HG02610 (cell line): ENCODE results near the gene FXYD7.
"Not testable (repeated sequence)": the region's sequence is repeated elsewhere in the genome, so short reads cannot be mapped to it uniquely, and the experiment has no call there.

Experiments used
- ATAC-seq: cut with Tn5 transposase; IDR thresholded peaks from one replicate; pipeline ENCODE4 v1.9.1; 2021; ENCODE audit warnings: mild to moderate bottlenecking, moderate library complexity; ENCODE audit not compliant: unreplicated experiment

Gene FXYD7

DNA sequence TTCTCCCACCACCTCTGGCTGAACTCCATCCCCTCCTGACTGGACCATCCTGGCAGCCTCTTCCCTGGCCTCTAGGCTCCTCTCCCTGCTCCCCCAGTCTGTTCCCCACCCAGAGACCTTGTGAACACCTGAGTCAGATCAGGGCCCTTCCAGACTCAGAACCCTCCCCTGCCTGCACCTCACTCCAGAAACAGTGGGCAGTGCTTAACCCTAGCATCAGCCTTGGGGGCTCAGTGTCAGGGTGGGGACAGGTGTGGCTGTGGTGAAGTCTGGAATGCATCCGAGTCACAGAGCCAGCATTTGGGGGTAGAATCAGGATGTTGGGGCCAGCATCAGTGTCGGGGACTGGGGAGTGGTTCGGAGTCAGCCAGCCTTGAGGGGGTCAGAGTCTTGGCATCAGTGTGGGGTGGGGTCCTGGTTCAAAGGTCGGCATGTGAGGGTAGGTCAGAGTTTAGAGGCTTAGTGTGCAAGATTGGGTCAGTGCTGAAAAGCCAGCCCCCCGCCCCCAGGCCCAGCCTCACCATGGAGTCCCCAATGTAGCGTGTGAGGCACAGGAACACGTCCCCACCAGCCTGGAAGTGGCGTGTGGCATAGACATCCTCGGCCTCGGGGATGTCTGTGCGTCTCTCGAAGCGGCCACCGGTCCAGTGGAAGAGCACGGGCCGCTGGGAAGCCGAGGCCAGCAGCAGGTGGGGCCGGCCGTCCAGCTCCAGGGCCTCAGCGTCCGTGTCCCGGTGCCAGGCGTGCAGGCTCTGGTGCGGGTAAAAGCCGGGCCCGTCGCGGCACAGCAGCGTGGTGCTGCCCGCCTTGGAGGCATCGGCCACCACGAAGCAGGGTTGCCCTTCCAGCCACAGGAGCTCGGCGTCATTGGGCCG lies 17.1 kb upstream of the FXYD7 start:
- no peak for ATAC-seq

DNA sequence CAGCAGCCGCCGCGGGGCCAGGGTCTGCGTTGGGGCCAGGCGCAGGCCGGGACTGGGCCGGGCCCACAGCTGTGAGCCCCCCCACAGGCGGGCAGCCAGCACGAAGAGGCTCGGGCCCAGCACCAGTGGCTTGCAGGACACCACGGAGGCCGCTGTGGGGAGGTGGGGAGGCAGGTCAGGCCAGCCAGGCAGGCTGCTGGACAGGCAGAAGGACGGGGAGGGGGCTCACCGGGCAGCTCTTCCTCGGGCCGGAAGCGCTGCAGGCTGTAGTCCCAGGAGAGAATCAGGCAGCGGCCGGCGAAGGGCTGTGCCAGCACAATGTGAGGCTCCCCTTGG lies 16.5 kb upstream of the FXYD7 start:
- ATAC-seq: no peak

DNA sequence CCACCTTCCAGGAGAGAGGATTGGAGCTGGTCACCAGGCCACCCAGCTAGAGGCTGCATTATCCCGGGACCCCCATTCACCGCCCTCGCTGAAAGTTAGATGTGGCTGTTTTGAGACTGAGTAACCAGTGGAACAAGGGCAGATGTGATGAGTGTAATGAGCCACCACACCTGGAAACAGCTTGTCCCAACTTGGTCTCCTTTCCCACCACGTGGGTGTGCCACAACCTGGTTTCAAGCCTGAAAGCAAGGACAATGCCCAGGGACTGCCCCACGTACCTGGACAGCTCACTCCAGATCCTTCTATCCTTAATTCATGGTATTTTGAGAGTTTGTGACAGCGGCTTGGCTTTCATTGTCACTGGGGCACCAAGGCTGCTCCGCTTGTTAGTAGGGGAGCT lies 15.2 kb upstream of the FXYD7 start:
- ATAC-seq: no peak

DNA sequence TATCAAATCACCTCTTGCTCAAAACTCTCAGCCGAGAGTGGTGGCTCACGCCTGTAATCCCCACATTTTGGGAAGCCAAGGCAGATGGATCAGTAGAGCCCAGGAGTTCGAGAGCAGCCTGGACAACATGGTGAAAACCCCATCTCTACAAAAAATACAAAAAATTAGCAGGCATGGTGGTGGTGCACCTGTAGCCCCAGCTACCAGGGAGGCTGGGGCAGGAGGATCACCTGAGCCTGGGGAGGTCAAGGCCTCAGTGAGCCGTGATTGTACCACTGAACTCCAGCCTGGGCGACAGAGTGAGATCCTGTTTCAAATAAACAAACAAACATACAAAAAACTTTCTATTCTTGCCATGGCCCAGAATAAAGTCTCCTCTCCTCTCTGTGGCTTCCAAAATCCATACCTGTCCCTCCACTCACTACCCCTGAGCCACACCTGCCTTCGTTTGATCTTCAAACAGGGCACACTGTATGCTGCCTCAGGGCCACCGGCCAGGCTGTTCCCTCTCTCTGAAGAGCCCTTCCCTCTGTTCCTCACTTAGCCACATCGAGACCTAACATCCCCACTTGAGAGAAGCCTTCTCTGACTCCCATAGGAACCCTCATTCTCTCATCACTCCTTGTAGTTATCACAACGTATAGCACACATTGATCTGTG lies 14.5 kb upstream of the FXYD7 start:
- ATAC-seq: no peak

DNA sequence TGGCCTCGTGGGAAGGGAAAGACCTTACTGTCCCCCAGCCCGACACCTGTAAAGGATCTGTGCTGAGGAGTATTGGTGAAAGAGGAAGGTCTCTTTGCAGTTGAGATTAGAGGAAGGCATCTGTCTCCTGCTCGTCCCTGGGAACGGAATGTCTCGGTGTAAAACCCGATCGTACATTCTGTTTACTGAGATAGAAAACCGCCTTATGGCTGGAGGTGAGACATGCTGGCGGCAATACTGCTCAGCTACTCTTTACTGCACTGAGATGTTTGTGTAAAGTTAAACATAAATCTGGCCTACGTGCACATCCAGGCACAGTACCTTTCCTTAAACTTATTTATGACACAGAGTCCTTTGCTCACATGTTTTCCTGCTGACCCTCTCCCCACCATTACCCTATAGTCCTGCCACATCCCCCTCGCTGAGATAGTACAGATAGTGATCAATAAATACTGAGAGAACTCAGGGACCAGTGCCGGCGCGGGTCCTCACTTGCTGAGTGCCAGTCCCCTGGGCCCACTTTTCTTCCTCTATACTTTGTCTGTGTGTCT lies 13.3 kb upstream of the FXYD7 start:
- ATAC-seq: not testable (repeated sequence)

DNA sequence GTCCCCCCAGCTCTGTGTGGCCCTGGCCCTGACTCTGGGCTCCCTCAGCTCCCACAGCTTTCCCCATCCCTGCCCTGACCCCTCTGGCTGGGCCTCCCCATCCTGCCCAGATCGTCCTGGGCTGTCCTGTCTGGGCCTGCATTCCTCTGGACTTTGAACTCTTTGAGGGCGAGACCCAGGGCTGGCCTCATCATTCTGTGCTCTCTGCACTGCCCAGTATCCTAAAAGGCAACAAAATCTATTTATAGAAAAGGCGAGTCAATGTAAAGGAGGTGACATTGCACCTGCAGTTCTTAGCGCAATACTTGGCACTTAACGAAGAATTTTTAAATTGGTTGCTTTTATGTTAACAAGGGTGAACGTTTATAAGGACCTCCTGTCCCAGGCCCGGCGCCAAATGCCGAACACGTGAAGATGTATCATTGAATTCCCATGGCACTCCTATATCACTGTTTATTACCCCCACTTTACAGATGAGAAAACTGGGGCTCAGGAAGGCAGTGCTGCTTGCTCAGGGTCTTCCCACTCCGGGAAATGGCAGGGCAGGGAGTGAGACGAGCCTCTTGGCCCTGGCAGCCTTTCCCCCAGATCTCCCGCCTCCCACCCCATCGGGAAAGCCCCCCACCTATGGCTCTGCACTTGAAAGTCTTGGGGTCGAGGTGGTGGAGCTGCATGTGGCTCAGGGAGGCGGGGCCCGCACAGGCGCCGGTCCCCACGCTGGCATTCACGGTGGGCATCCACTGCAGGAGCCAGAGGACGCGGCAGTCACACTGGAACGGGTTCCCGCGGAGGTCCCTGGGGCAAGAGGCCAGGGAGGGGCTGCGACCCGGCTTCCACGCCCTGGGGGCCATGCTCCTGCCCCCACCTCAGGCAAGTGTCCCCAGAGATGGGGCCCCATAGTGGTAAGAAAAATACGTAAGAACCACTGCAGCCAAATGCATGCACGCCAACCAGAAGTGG lies 12.0 kb upstream of the FXYD7 start:
- no peak for ATAC-seq

DNA sequence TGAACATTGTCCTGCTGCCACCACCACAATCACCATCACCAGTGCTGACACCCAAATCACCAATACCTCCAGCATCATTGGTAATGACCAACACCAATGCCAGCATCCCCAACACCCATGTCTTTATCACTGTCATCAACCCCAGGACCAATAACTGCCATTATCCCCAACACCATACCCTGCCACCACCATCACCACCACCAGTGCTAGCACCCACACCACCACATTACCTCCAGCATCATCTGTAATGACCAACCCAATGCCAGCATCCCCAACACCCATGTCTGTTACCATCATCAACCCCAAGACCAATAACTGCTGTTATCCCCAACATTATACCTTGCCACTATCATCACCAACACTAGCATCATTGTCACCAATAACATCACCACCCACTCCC lies 10.8 kb upstream of the FXYD7 start:
- no peak for ATAC-seq

DNA sequence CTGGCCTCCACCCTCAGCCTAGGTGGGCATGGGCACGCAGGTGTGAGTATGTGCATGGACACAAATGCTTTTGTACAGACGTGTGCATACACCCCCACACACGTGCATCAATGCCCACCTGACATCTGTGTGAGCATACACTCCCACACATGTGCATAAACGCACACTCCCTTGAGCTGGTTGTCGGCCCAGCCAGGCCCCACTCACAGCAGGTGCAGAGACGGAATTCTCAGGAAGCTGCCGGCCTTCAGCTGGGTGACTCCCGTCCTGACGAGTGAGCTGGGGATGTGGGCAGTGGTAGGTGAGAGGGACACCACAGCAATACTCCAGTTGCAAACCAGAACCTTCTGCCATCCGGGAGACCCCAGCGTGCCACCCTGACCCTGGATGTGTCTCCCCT lies 9.2 kb upstream of the FXYD7 start:
- no peak for ATAC-seq

DNA sequence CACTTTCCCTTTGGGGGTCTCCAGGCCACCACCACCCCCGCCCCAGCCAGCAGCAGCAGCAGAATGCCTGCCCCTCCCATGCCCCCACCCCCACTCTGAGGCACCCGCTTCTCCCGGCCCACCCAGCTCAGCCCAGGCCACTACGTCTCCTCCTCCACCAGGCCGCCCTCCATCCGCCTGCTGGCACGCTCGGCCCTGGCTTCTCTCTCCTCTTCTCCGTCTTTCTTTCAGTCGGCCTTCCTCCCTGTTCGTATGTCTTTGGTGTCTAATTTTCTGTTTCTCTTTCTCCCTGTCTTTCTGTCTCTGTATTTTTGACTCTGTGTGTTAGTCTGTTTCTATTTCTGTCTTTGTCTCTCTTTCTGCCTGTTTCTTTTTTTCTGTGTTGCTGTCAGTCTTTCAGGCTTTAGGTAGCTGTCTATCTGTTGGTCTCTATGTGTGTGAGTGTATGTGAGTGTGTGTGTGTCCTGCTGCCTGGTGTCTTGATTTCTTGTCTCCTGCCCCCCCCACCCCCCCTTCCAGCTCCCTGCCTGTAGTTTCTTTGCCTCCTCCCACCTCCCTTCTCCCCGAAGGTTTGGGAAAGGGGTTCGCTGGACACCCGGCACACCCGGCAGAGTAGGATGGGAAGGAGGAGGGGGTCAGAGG lies 8.3 kb upstream of the FXYD7 start, which contains the start of gene LGI4:
LGI4 (minus strand) TSS at position 459 of the 642 bp plus-strand sequence; CDS start at position 80, 379 bp downstream.
- ATAC-seq: no peak

DNA sequence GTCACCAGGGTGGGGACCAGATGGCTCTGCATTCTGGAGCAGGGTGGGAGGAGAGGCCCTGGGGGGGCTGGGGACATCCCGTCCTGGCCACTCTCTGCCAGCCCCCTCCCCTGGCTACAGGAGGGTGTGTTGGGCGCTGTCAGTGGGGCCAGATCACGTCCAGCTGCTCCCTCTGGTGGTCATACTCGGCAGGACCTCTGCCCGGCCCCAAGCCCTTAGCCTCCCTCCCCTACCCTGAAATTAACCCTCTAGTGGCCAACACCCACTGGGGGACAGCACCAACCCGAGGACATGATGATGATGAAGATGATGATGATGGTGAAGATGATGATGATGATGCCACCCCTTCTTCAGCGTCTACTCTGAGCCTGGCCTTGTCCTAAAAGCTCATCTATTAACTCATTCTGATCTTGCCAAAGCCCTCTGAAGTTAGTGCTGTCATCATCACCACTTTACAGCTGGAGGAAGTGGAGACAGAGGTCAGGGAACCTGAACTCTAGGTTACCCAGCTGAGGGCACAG lies 7.6 kb upstream of the FXYD7 start:
- ATAC-seq: no peak

DNA sequence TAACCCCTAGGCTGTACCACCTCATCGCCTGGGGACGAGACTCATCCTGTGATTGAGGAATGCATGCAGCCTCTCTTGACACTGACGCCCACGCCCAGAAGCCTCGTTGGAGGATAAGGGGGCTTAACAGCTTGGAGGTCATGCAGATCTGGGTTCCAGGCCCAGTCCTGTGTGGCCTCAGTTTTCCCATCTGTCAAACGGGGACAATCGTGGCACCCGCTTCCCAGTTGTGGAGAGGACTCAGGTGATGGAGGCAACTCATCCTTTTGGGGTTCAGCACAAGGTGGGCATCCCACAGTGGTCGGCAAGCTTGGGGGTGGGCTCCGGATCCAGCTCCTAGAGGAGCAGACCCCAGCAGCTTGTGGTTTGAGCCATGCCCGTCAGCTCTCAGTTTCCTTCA lies 6.8 kb upstream of the FXYD7 start:
- ATAC-seq: no peak

DNA sequence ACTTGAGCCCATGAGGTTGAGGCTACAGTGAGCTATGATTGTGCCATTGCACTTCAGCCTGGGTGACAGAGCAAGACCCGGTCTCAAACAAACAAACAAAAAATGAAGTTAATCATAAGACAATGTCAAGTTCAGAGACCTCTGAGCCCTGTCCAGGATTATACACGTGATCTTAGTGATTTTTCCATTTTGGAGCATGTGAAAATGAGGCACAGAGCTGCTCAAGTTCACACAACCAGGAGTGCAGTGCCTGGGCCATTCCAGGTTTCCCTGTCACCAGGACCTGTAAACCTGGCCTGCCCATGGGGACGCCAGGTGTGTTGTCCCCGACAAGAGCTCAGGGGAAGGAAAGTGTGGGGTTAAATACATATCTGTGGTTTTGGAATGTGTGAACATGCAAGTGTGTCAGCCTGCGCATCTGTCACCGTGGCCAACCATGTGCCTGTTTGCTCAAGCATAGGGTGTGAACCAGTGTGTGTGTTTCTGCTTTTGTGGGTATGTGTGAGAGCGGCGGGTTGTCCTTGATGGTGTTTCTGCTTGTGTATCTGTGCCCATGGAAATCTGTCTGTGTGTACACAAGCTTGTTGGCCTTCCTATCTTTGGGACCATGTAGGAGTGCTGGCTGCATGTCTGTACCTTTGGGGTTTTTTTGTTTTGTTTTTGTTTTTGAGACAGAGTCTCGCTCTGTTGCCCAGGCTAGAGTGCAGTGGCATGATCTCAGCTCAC lies 5.9 kb upstream of the FXYD7 start:
- no peak for ATAC-seq

DNA sequence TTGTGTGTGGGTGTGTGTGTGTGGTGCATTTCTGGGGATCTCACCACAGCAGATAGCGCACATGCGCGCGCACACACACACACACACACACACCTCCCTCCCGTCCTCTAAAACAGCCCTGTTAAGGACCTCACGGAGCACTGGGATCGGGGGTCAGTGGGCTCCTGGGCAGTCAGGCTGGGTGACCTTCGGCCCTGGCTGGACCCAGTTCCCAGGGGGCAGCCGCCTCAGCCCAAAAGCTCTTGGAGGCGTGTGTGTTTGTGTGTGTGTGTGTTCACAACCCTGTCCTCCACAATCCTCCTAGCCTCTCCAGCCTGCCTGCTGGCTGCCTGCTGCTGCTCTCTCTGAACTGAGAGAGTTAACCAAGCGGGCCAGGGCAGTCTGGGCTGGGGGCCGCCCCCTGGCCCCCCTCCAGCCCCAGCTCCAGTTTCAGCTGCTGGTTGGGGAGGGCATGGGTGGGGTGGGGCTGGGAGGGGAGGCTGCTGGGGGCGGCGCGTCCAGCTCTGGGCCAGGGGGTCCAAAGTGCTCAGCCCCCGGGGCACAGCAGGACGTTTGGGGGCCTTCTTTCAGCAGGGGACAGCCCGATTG lies 4.7 kb upstream of the FXYD7 start, which contains the start of gene FXYD1:
FXYD1 (plus strand) TSS at position 520 of the 588 bp plus-strand sequence. CDS start 1,256 bp downstream, outside the sequence.
- ATAC-seq: no peak

DNA sequence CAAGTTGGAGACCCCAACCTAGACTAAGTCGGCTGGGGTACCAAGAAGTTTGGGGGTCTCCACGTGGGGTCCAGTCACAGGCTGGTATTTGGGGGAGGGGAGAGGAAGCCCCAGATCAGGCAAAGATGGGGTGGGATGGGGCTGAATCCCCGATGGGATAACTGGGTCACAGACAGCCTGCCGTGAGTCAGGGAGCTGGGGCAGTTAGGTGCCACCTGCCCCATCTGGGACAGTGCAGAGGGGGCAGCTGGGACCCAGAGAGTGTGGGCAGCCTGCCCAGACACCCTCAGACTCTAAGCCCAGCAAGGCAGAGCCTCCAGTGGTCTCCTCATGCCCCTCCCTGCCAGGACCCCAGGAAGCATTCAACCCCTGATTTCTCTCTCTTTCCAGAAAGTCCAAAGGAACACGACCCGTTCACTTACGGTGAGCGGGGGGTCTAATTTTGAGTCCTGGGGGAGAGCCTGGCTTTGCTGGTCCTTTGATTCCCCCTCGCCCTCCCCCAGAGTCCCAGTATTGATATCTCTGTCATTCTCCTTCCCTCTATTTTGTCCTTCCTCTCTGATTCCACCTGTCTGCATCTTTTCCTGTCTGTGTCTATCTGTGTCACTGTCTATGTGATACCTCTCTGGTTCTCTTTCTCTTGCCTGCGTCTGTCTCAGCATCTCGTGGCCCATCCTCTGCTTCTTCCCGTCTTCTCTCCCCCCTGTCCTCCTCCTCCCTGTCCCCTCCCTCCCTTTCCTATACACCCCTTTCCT lies 2.7 kb upstream of the FXYD7 start:
- no peak for ATAC-seq

DNA sequence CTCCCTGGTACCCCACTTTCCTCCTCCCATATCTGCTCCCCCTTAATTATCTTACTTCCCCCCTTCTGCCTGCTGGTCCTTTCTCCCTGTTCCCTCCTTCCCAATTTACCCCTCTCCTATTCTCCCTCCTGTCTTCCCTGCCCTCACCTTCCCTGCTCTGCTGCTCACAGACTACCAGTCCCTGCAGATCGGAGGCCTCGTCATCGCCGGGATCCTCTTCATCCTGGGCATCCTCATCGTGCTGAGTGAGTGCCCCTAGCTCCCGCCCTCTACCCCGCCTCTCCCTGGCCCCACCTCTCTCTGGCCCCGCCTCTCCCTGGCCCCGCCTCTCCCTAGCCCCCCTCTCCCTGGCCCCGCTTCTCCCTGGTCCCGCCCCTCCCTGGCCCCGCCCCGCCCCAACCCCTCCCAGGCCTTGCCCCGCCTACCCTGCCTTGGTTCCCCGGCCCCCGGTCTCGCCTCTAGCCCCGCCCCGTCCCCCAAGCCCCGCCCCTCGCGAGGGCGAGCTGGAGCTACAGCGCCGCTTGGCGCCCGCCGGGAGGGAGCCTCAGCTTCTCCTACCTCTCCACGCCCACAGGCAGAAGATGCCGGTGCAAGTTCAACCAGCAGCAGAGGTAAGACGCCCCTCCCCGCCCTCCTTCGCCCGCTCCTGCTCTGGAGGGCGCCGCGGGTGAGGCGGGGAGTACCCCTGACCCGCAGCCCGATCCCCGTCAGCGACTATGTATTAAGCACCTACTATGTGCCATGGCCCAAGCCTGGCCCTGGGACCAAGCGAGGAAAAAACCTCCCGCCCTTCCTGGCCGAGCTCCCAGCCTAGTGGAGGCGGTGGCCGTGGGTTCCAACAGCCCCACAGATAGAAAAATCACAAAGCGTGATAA lies 1.9 kb upstream of the FXYD7 start:
- ATAC-seq: peak; percentile 62

DNA sequence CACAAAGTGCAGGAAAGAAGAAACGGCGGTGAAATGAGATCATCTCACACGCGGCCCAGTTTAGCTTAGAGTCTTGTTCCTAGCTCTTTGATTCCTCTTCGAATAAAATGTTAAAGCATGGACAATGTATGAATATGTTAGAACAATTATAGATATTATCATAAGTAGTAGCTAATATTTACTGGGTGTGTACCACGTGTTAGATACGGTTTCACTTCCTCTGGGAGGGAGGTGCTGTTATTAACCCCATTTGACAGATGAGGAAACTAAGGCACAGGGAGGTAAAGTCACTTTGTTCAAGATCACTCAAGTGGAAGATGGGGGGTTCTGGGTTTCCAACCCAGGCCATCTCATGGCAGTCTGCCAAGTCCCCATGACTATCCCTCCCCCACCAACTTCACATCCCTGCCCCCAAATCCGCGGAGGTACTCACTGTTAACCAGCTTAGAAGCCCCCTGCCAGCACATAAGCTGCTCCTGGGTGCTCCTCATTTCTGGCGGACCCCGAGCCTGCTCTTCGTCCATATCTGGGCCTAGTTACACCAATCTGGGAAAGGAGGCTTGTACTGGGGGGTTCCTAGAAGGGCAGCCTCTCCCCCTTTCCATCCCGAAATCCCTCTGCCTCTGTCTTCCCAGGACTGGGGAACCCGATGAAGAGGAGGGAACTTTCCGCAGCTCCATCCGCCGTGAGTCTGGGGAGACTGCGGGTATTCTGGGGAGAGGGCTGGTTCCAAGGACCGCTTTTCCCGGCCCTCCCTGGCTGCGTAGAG lies 1.0 kb upstream of the FXYD7 start:
- no peak for ATAC-seq
